HCT116 (cell line): Measurements from ENCODE around the gene CFDP1. TPM values are rescaled to one million over a fixed set of nuclear protein-coding genes. Genes with fewer than 3 reads are reported as not detected.

Experiments
- ATAC-seq: fragments of 200-7000 bp; cut with Tn5 transposase; 2 replicates; pipeline ENCODE4 v1.9.1; 2020; ENCODE audit warnings: mild to moderate bottlenecking, moderate library complexity
- BruUV-seq: library from RNA; stranded (reverse); fragments of 400-500 nt; replicated peaks from 2 replicates; lab custom pipeline; 2021; lab: Mats Ljungman, UMichigan
- CTCF ChIA-PET: fragments of 300-600 bp; sonication (Branson Sonifier 250); formaldehyde crosslinking; loops from one replicate; lab custom pipeline; 2021; ENCODE audit warnings: antibody characterized with exemption; lab: Charles Lee
- POLR2A ChIA-PET: fragments of 300-600, 350-600 bp; sonication (Branson Sonifier 250); formaldehyde crosslinking; loops from one replicate; lab custom pipeline; 2021; ENCODE audit warnings: antibody characterized with exemption; lab: Charles Lee
- RAD21 ChIA-PET, 2 experiments: fragments of 300-600 bp; sonication (Branson Sonifier 250); formaldehyde crosslinking; loops; one replicate each; lab custom pipeline; 2023; ENCODE audit warnings: low total read pairs in 2 of 2; ENCODE audit not compliant: uncharacterized antibody in 2 of 2, unreplicated experiment in 2 of 2, low non-redundant PET in 1 of 2; lab: Charles Lee
- DNase-seq: peaks from one replicate; pipeline ENCODE4 v3.0.0-alpha.2; 2010; ENCODE audit warnings: low read depth, low spot score
- H2AFZ ChIP-seq: fragments of 200-600 bp; shearing (Covaris generic), sonication (generic); 2 replicates; pipeline ENCODE4 v1.6.1; 2017; ENCODE audit warnings: low read depth, mixed run types, mixed read lengths, antibody characterized with exemption, low read length; ENCODE audit not compliant: poor library complexity, severe bottlenecking
- H3K27ac ChIP-seq: 2 replicates; pipeline ENCODE4 v1.5.1; 2012; ENCODE audit warnings: low read depth, low read length
- H3K27me3 ChIP-seq: fragments of 200-600 bp; sonication (generic); 2 replicates; pipeline ENCODE4 v1.6.1; 2016; ENCODE audit warnings: mixed run types, low read length, mixed read lengths; ENCODE audit not compliant: insufficient read depth
- H3K36me3 ChIP-seq, 2 experiments: fragments of 200-500 bp in 1 of 2; fragments of 200-600 bp in 1 of 2; sonication (Bioruptor generic) in 1 of 2; sonication (generic) in 1 of 2; 2 replicates each; pipeline versions ENCODE4 v1.5.1 to v1.6.1; 2014 to 2016; ENCODE audit warnings: low read length in 2 of 2, inconsistent platforms in 1 of 2, mixed read lengths in 1 of 2, mixed run types in 1 of 2; ENCODE audit not compliant: insufficient read depth in 2 of 2, control insufficient read depth in 1 of 2
- H3K4me1 ChIP-seq, 2 experiments: fragments of 200-600 bp in 1 of 2; sonication (generic) in 1 of 2; 2 replicates each; pipeline versions ENCODE4 v1.5.1 to v1.6.1; 2012 to 2017; ENCODE audit warnings: low read length in 2 of 2, inconsistent platforms in 1 of 2, mild to moderate bottlenecking in 1 of 2, mixed read lengths in 1 of 2, mixed run types in 1 of 2, moderate library complexity in 1 of 2; ENCODE audit not compliant: insufficient read depth in 2 of 2, control insufficient read depth in 1 of 2
- H3K4me2 ChIP-seq: fragments of 200-600 bp; sonication (generic); 2 replicates; pipeline ENCODE4 v1.6.1; 2017; ENCODE audit warnings: mixed run types, low read length, mixed read lengths
- H3K4me3 ChIP-seq, 2 experiments: fragments of 200-600 bp in 1 of 2; sonication (generic) in 1 of 2; replicated peaks in 1 of 2; 2 replicates each; pipeline ENCODE4 v1.5.1; 2011 to 2016; ENCODE audit warnings: low read length in 2 of 2, control low read depth in 1 of 2, low read depth in 1 of 2, mild to moderate bottlenecking in 1 of 2, mixed read lengths in 1 of 2, mixed run types in 1 of 2
- H3K79me2 ChIP-seq: fragments of 200-600 bp; sonication (generic); 2 replicates; pipeline ENCODE4 v1.6.1; 2017; ENCODE audit warnings: mild to moderate bottlenecking, mixed run types, low read length, moderate library complexity, mixed read lengths; ENCODE audit not compliant: insufficient read depth
- H3K9ac ChIP-seq: fragments of 200-600 bp; sonication (generic); 2 replicates; pipeline ENCODE4 v1.6.1; 2016; ENCODE audit warnings: low read length, mixed read lengths
- H3K9me2 ChIP-seq: fragments of 200-600 bp; sonication (generic), shearing (Covaris generic); 2 replicates; pipeline ENCODE4 v1.6.1; 2017; ENCODE audit warnings: mixed run types, mild to moderate bottlenecking, moderate library complexity; ENCODE audit not compliant: insufficient read depth
- H3K9me3 ChIP-seq, 2 experiments: fragments of 200-500 bp in 1 of 2; fragments of 200-600 bp in 1 of 2; sonication (Bioruptor generic) in 1 of 2; sonication (generic) in 1 of 2; 2 replicates each; pipeline ENCODE4 v1.6.1; 2014 to 2017; ENCODE audit warnings: low read length in 2 of 2, mixed read lengths in 2 of 2, inconsistent platforms in 1 of 2, low read depth in 1 of 2, mild to moderate bottlenecking in 1 of 2, mixed run types in 1 of 2, moderate library complexity in 1 of 2; ENCODE audit not compliant: control insufficient read depth in 1 of 2, insufficient read depth in 1 of 2
- H4K20me1 ChIP-seq: fragments of 200-600 bp; sonication (generic), shearing (Covaris generic); 2 replicates; pipeline ENCODE4 v1.6.1; 2017; ENCODE audit warnings: mixed run types, mild to moderate bottlenecking, moderate library complexity; ENCODE audit not compliant: insufficient read depth
- CBX3 ChIP-seq: IDR thresholded peaks from 2 replicates; pipeline ENCODE4 v1.6.1; 2012; ENCODE audit warnings: low read depth
- EGR1 ChIP-seq: IDR thresholded peaks from 2 replicates; pipeline ENCODE4 v1.6.1; 2012; ENCODE audit warnings: low read depth
- ELF1 ChIP-seq: IDR thresholded peaks from 2 replicates; pipeline ENCODE4 v1.6.1; 2012; ENCODE audit warnings: low read depth, borderline replicate concordance
- EZH2 ChIP-seq: fragments of 200-600 bp; sonication (generic); IDR thresholded peaks from 2 replicates; pipeline ENCODE4 v1.6.1; 2017; ENCODE audit warnings: antibody characterized with exemption, mixed run types
- FOSL1 ChIP-seq: IDR thresholded peaks from 2 replicates; pipeline ENCODE4 v1.6.1; 2012; ENCODE audit warnings: low read depth
- JUND ChIP-seq: IDR thresholded peaks from 2 replicates; pipeline ENCODE4 v1.6.1; 2012
- POLR2A ChIP-seq: IDR thresholded peaks from 2 replicates; pipeline ENCODE4 v1.7.0; 2011; ENCODE audit warnings: borderline replicate concordance; ENCODE audit not compliant: insufficient read depth, insufficient read length; ENCODE audit errors: extremely low read depth
- RAD21 ChIP-seq: IDR thresholded peaks from 2 replicates; pipeline ENCODE4 v1.6.1; 2012; ENCODE audit warnings: low read depth, mild to moderate bottlenecking
- SIN3A ChIP-seq: IDR thresholded peaks from 2 replicates; pipeline ENCODE4 v1.6.1; 2012; ENCODE audit warnings: low read depth
- SRF ChIP-seq: IDR thresholded peaks from 2 replicates; pipeline ENCODE4 v1.6.1; 2012; ENCODE audit warnings: low read depth
- TCF7L2 ChIP-seq: IDR thresholded peaks from 2 replicates; pipeline ENCODE4 v1.7.0; 2011; ENCODE audit warnings: borderline replicate concordance, inconsistent platforms; ENCODE audit not compliant: insufficient read depth, insufficient read length; ENCODE audit errors: extremely low read depth
- ZFX ChIP-seq: fragments of 450-650 bp; IDR thresholded peaks from 2 replicates; pipeline ENCODE4 v1.6.1; 2017
- intact Hi-C: fragments of 100-400 bp; cut with micrococcal nuclease; formaldehyde crosslinking; loops from 2 replicates; pipeline ENCODE4 v1.10.0; 2022
- total RNA-seq: library from RNA; stranded (reverse); gene quantifications from one replicate; pipeline ENCODE4 v1.2.1, GENCODE V29; 2021; ENCODE audit not compliant: unreplicated experiment
- TF ChIP-seq, protein P1 (sequence below): IDR thresholded peaks from 2 replicates; pipeline ENCODE4 v1.6.1; 2011; ENCODE audit warnings: mild to moderate bottlenecking, low read length, moderate library complexity; ENCODE audit not compliant: insufficient replicate concordance; ENCODE audit errors: extremely low read depth
- TF ChIP-seq, protein P2 (sequence below), 3 experiments: fragments of 200-600 bp in 1 of 3; sonication (generic) in 1 of 3; IDR thresholded peaks in 2 of 3; conservative IDR thresholded peaks in 1 of 3; 2 replicates each; pipeline ENCODE4 v1.5.1; 2012 to 2017; ENCODE audit warnings: low read depth in 2 of 3, low read length in 2 of 3, antibody characterized with exemption in 1 of 3, borderline replicate concordance in 1 of 3, control low read depth in 1 of 3, mild to moderate bottlenecking in 1 of 3, mixed read lengths in 1 of 3, mixed run types in 1 of 3, moderate library complexity in 1 of 3; ENCODE audit not compliant: insufficient read depth in 1 of 3

Gene CFDP1
- total RNA-seq, 1 experiment from 2014 or later, result 45.3 TPM

GRCh38 chr16:75458029-75458428 is 24.7 kb upstream of the CFDP1 start:
- DNase-seq (no peak), ATAC-seq (no peak)
- BruUV-seq, result no TSS peak
- intact Hi-C loops, result no loop called here
- no peaks in the 10 kb centered on the region for H3K9me2 ChIP-seq
- H3K27me3 ChIP-seq, result no peaks in the 10 kb centered on the region
- H3K4me3 ChIP-seq, result no peak overlapping the region
- H3K79me2 ChIP-seq, result peaks cover 99% of the 10 kb centered on the region
- H3K27ac ChIP-seq, result no peak overlapping the region
- H3K9ac ChIP-seq, result no peak overlapping the region
- RAD21 ChIA-PET, result no interaction called here
- no peak overlapping the region for H3K4me2 ChIP-seq
- CTCF ChIA-PET, result no interaction called here
- TF ChIP-seq JUND (no peak), ELF1 (no peak), EZH2 (no peak), TCF7L2 (no peak), CBX3 (no peak), SIN3A (no peak)
- TF ChIP-seq, protein P1, sequence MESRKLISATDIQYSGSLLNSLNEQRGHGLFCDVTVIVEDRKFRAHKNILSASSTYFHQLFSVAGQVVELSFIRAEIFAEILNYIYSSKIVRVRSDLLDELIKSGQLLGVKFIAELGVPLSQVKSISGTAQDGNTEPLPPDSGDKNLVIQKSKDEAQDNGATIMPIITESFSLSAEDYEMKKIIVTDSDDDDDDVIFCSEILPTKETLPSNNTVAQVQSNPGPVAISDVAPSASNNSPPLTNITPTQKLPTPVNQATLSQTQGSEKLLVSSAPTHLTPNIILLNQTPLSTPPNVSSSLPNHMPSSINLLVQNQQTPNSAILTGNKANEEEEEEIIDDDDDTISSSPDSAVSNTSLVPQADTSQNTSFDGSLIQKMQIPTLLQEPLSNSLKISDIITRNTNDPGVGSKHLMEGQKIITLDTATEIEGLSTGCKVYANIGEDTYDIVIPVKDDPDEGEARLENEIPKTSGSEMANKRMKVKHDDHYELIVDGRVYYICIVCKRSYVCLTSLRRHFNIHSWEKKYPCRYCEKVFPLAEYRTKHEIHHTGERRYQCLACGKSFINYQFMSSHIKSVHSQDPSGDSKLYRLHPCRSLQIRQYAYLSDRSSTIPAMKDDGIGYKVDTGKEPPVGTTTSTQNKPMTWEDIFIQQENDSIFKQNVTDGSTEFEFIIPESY, result no peak
- H3K9me3 ChIP-seq, result no peaks in the 10 kb centered on the region
- no peak overlapping the region for H2AFZ ChIP-seq
- peaks cover 3 to 20% of the 10 kb centered on the region in 2 experiments; a peak in 3 of 4 replicates for H3K4me1 ChIP-seq
- no peaks in the 10 kb centered on the region; a peak in 1 of 4 replicates for H3K36me3 ChIP-seq
- no peaks in the 10 kb centered on the region for H4K20me1 ChIP-seq
- POLR2A ChIA-PET, result interaction anchor here (0.6 kb wide), 1 partner anchor 11 kb away, joined by 3 read pairs; no protein-coding TSS in a partner anchor

DNA sequence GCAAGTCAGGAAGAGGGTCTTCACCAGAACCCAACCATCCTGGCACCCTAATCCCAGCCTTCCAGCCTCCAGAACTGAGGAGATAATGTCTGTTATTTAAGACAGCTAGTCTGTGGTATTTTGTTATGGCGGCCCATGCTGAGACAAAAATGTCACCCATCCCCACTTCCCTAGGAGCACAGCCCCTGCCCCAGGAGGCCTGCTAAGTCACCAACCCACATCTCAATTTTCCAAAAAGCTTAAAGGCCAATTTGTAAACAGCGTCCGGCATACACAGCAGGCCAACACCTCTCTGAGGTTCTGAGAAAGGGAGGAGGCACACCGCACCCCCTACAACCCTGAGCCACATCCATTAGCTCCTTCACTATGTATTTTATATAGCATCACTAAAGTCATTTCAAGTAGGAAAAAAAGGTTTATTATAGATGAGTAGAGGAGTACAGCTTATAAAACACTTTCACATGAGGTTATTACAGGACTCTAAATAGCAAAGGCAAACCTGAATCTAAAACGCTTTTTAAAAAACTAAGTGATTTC is 24.2 kb upstream of the CFDP1 start:
- Histone ChIP-seq H3K4me1 (peaks cover 0 to 16% of the 10 kb centered on the region in 2 experiments; a peak in 2 of 4 replicates), H4K20me1 (no peaks in the 10 kb centered on the region), H3K9me3 (no peaks in the 10 kb centered on the region), H3K4me2 (no peak overlapping the region), H3K9ac (no peak overlapping the region), H3K9me2 (no peaks in the 10 kb centered on the region), H3K27ac (no peak overlapping the region), H2AFZ (no peak overlapping the region), H3K79me2 (peaks cover 99% of the 10 kb centered on the region), H3K27me3 (no peaks in the 10 kb centered on the region), H3K36me3 (no peaks in the 10 kb centered on the region; a peak in 1 of 4 replicates), H3K4me3 (no peak overlapping the region)
- no peak for DNase-seq
- BruUV-seq, result no TSS peak
- no peak for ATAC-seq
- intact Hi-C loops, result no loop called here
- ChIA-PET CTCF (no interaction called here), RAD21 (no interaction called here), POLR2A (interaction anchor here (0.6 kb wide), 1 partner anchor 12 kb away, joined by 3 read pairs; no protein-coding TSS in a partner anchor)
- TF ChIP-seq JUND (no peak), RAD21 (no peak), ZFX (no peak), SIN3A (no peak), TCF7L2 (no peak), SRF (no peak), EZH2 (no peak), POLR2A (no peak), EGR1 (no peak), FOSL1 (no peak), ELF1 (no peak)
- TF ChIP-seq, protein P1, result no peak
- TF ChIP-seq, protein P2, sequence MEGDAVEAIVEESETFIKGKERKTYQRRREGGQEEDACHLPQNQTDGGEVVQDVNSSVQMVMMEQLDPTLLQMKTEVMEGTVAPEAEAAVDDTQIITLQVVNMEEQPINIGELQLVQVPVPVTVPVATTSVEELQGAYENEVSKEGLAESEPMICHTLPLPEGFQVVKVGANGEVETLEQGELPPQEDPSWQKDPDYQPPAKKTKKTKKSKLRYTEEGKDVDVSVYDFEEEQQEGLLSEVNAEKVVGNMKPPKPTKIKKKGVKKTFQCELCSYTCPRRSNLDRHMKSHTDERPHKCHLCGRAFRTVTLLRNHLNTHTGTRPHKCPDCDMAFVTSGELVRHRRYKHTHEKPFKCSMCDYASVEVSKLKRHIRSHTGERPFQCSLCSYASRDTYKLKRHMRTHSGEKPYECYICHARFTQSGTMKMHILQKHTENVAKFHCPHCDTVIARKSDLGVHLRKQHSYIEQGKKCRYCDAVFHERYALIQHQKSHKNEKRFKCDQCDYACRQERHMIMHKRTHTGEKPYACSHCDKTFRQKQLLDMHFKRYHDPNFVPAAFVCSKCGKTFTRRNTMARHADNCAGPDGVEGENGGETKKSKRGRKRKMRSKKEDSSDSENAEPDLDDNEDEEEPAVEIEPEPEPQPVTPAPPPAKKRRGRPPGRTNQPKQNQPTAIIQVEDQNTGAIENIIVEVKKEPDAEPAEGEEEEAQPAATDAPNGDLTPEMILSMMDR (IDR thresholded peaks at IDR 0.05 in 2 of 3, conservative IDR thresholded peaks at IDR 0.05 in 1 of 3; ENCODE audit: borderline replicate concordance in 1 of 3, insufficient read depth in 1 of 3, low read depth in 2 of 3, low read length in 2 of 3), result no peak
